Parathyroid adenoma (tissue), 2 donors: ENCODE measurements around the gene HECTD3.

Experiments used
- H2AFZ ChIP-seq: fragments of 300-600 bp; sonication (generic); one replicate; pipeline ENCODE4 v1.7.0; 2017; ENCODE audit warnings: antibody characterized with exemption, mild to moderate bottlenecking
- H3K27ac ChIP-seq: fragments of 300-600 bp; sonication (generic); one replicate; pipeline ENCODE4 v1.7.0; 2017
- H3K27me3 ChIP-seq: fragments of 300-600 bp; sonication (generic); one replicate; pipeline ENCODE4 v1.7.0; 2017; ENCODE audit warnings: low read length; ENCODE audit not compliant: control insufficient read depth, insufficient read depth
- H3K36me3 ChIP-seq: fragments of 300-600 bp; sonication (generic); one replicate; pipeline ENCODE4 v1.7.0; 2017; ENCODE audit warnings: low read length; ENCODE audit not compliant: control insufficient read depth, insufficient read depth
- H3K4me1 ChIP-seq: fragments of 300-600 bp; sonication (generic); one replicate; pipeline ENCODE4 v1.7.0; 2017; ENCODE audit warnings: control low read depth
- H3K4me2 ChIP-seq: fragments of 300-600 bp; sonication (generic); one replicate; pipeline ENCODE4 v1.7.0; 2017; ENCODE audit warnings: low read length
- H3K4me3 ChIP-seq: fragments of 300-600 bp; sonication (generic); one replicate; pipeline ENCODE4 v1.7.0; 2017; ENCODE audit warnings: low read depth, low read length
- H3K79me2 ChIP-seq: fragments of 300-600 bp; sonication (generic); one replicate; pipeline ENCODE4 v1.7.0; 2017; ENCODE audit warnings: control low read depth
- H3K9ac ChIP-seq: fragments of 300-600 bp; sonication (generic); one replicate; pipeline ENCODE4 v1.7.0; 2017; ENCODE audit warnings: mild to moderate bottlenecking
- H3K9me3 ChIP-seq: fragments of 300-600 bp; sonication (generic); one replicate; pipeline ENCODE4 v1.7.0; 2017; ENCODE audit warnings: low read length; ENCODE audit not compliant: control insufficient read depth
- CTCF ChIP-seq: fragments of 300-600 bp; sonication (generic); IDR thresholded peaks from one replicate; pipeline ENCODE4 v1.7.0; 2017; ENCODE audit warnings: antibody characterized with exemption, mild to moderate bottlenecking
- donor health status: primary hyperparathyroidism.

Gene HECTD3

DNA sequence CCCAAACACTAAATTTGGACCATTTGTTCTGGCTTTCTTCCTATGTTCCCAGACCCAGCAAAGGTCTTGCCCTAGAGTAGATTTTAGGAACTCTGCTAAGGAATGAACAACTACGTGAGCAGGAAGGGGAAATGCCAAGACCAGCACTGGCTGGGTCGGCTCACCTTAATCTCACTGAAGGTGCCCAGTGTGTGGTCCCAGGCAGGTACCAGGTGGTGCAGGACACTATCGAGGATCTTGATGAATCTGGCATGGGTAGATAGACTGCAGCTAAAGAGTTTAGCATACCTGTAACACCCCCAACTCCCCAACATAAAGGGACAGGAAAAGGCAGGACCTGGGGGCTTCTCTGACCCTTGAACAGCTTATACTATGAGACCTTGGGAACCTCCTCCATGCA lies 3.0 kb downstream of the HECTD3 start:
- Histone ChIP-seq H3K27me3 (no peaks in the 10 kb centered on the region), H3K4me2 (no peak overlapping the region), H3K36me3 (no peaks in the 10 kb centered on the region), H3K27ac (no peak overlapping the region), H3K4me1 (peaks cover 4% of the 10 kb centered on the region), H2AFZ (no peak overlapping the region), H3K9me3 (no peaks in the 10 kb centered on the region), H3K79me2 (no peaks in the 10 kb centered on the region), H3K4me3 (no peak overlapping the region), H3K9ac (no peak overlapping the region)
- no peak for TF ChIP-seq CTCF

DNA sequence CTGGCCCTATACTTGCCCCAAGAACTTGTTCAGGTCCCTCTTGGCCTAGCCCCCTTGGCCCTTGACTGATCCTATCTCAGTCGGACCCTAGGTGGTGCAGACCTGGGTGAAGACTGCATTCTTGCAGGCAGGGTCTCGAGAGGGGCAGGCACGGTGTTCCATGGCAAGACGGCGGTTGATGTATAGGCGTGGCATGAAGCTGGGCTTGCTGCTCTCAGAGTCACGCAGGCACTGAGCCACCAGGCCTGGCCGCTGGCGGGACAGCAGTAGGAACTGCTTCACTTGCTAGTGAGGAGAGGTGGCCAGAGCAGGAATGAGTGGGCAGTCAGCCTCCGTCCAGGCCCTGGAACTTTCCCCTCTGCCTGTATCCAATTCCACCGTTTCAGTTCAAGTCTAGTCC lies 3.8 kb downstream of the HECTD3 start:
- H3K4me2 ChIP-seq: no peak overlapping the region
- no peaks in the 10 kb centered on the region for H3K36me3 ChIP-seq
- no peak for TF ChIP-seq CTCF

DNA sequence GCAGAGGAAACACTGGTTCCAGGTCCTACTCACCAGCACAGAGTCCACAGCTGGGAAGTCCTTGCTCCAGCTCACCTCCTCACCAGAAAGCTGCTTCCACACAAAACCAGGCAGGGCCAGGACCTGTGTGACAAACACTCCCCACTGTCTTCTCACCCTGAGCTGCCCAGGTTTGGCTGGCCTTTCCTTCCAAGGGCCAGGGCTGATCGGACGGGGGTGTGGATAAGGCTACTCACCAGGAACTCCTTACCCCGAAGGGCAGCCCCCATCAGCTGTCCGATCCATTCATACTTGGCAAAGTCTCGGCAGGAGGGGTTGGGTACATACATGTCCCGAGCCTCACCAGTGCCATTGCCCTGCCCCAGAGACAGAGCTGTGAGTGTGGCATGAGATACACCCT lies 5.4 kb downstream of the HECTD3 start:
- TF ChIP-seq CTCF: no peak

More for the DNA sequence above, 3.8 kb downstream of the HECTD3 start:
- H3K9me3 ChIP-seq: no peaks in the 10 kb centered on the region
- H3K9ac ChIP-seq: no peak overlapping the region
- H3K27ac ChIP-seq: no peak overlapping the region
- H3K4me3 ChIP-seq: no peak overlapping the region
- no peaks in the 10 kb centered on the region for H3K79me2 ChIP-seq
- no peak overlapping the region for H2AFZ ChIP-seq
- no peaks in the 10 kb centered on the region for H3K27me3 ChIP-seq
- H3K4me1 ChIP-seq: peaks cover 4% of the 10 kb centered on the region

GRCh38 chr1:45004281-45004920 lies 6.7 kb downstream of the HECTD3 start:
- no peak overlapping the region for H3K9ac ChIP-seq
- no peak for TF ChIP-seq CTCF
- no peaks in the 10 kb centered on the region for H3K4me1 ChIP-seq
- H3K4me2 ChIP-seq: no peak overlapping the region
- H3K79me2 ChIP-seq: no peaks in the 10 kb centered on the region
- H2AFZ ChIP-seq: no peak overlapping the region
- no peak overlapping the region for H3K27ac ChIP-seq
- no peaks in the 10 kb centered on the region for H3K27me3 ChIP-seq
- no peaks in the 10 kb centered on the region for H3K9me3 ChIP-seq
- no peak overlapping the region for H3K4me3 ChIP-seq
- H3K36me3 ChIP-seq: no peaks in the 10 kb centered on the region

More for the DNA sequence above, 5.4 kb downstream of the HECTD3 start:
- H3K4me2 ChIP-seq: no peak overlapping the region
- H3K79me2 ChIP-seq: no peaks in the 10 kb centered on the region
- no peaks in the 10 kb centered on the region for H3K36me3 ChIP-seq
- H3K9me3 ChIP-seq: no peaks in the 10 kb centered on the region
- peaks cover 4% of the 10 kb centered on the region for H3K4me1 ChIP-seq
- no peaks in the 10 kb centered on the region for H3K27me3 ChIP-seq
- H2AFZ ChIP-seq: no peak overlapping the region
- no peak overlapping the region for H3K9ac ChIP-seq
- no peak overlapping the region for H3K4me3 ChIP-seq
- no peak overlapping the region for H3K27ac ChIP-seq

DNA sequence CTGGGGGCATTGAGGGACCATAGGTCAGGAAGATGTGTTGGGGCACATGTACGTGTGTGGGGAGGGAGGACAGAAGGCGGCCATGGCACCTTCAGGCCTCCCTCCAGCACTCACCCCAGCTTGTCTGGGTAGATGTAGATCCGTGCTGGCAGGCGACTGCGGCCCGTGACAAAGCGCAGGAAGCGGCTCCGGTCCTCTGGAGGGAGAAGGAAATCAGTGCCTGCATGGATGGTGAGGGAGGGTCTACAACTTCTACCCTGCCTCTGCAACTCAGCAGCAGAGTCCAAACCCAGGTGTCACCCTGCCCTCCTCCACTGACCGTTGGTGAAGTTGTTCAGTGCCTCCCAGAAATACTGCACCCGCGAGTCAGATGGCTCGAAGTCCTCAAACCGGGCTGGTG lies 7.4 kb downstream of the HECTD3 start:
- H3K36me3 ChIP-seq: no peaks in the 10 kb centered on the region
- H3K4me1 ChIP-seq: no peaks in the 10 kb centered on the region
- no peaks in the 10 kb centered on the region for H3K9me3 ChIP-seq

More for the DNA sequence above, 7.4 kb downstream of the HECTD3 start:
- H3K9ac ChIP-seq: no peak overlapping the region
- no peaks in the 10 kb centered on the region for H3K27me3 ChIP-seq
- no peak overlapping the region for H3K27ac ChIP-seq
- no peak overlapping the region for H3K4me2 ChIP-seq
- H3K79me2 ChIP-seq: no peaks in the 10 kb centered on the region
- no peak overlapping the region for H3K4me3 ChIP-seq
- no peak overlapping the region for H2AFZ ChIP-seq
- no peak for TF ChIP-seq CTCF
